NCI-H774 (cell line): Measurements from ENCODE around the gene NCSTN.
"Not testable (repeated sequence)": the region's sequence is repeated elsewhere in the genome, so short reads cannot be mapped to it uniquely, and the experiment has no call there.

ENCODE experiments used
- DNase-seq: peaks from one replicate; lab custom pipeline; 2025; lab: John Stamatoyannopoulos, UW

The NCSTN gene

GRCh38 chr1:160371346-160371631 lies 28.1 kb downstream of the NCSTN start:
- DNase-seq = no peak

GRCh38 chr1:160371756-160372155 lies 28.6 kb downstream of the NCSTN start:
- DNase-seq = no peak

GRCh38 chr1:160373696-160374095 lies 30.5 kb downstream of the NCSTN start:
- DNase-seq = no peak

- DNase-seq = no peak
These were observed 31.3 kb downstream of the NCSTN start for GRCh38 chr1:160374306-160375110.

- DNase-seq = no peak
These were observed 32.8 kb downstream of the NCSTN start for GRCh38 chr1:160375788-160376524.

- DNase-seq = peak; percentile 48
These were observed 33.4 kb downstream of the NCSTN start for GRCh38 chr1:160376525-160377131.

GRCh38 chr1:160377585-160378206 lies 34.5 kb downstream of the NCSTN start:
- DNase-seq = no peak

- not testable (repeated sequence) for DNase-seq
These were observed 41.6 kb downstream of the NCSTN start for GRCh38 chr1:160384812-160385211.

GRCh38 chr1:160388406-160388805 lies 45.2 kb downstream of the NCSTN start:
- not testable (repeated sequence) for DNase-seq

GRCh38 chr1:160394673-160395072 lies 51.5 kb downstream of the NCSTN start:
- DNase-seq = no peak

GRCh38 chr1:160397651-160398050 lies 54.5 kb downstream of the NCSTN start:
- DNase-seq = no peak

- DNase-seq = no peak
These were observed 55.6 kb downstream of the NCSTN start for GRCh38 chr1:160398823-160399222.

- DNase-seq = no peak
These were observed 56.5 kb downstream of the NCSTN start for GRCh38 chr1:160399544-160400222.

GRCh38 chr1:160400223-160400645 lies 57.1 kb downstream of the NCSTN start, which contains the start of gene VANGL2:
Gene VANGL2 (plus strand): TSS chr1:160400564. CDS start chr1:160415838, 15,274 bp downstream.
- no peak for DNase-seq

GRCh38 chr1:160400646-160401486 lies 57.7 kb downstream of the NCSTN start:
- no peak for DNase-seq

GRCh38 chr1:160401487-160401805 lies 58.3 kb downstream of the NCSTN start:
- DNase-seq = no peak

- DNase-seq = no peak
These were observed 59.0 kb downstream of the NCSTN start for GRCh38 chr1:160402001-160402795.

- DNase-seq = no peak
These were observed 60.1 kb downstream of the NCSTN start for GRCh38 chr1:160403244-160403643.

GRCh38 chr1:160404094-160404493 lies 60.9 kb downstream of the NCSTN start:
- DNase-seq = no peak

GRCh38 chr1:160405331-160405877 lies 62.2 kb downstream of the NCSTN start:
- no peak for DNase-seq
